Caco-2 (cell line): ENCODE measurements around the gene TIMM9. TPM values are rescaled to one million over a fixed set of nuclear protein-coding genes. Genes with fewer than 3 reads are reported as not detected.

ENCODE experiments used
- BruUV-seq: library from RNA; stranded (reverse); fragments of 400-500 nt; replicated peaks from 2 replicates; lab custom pipeline; 2021; lab: Mats Ljungman, UMichigan
- CTCF ChIA-PET: fragments of 300-600 bp; sonication (Branson Sonifier 250); formaldehyde crosslinking; loops from one replicate; lab custom pipeline; 2022; ENCODE audit warnings: antibody characterized with exemption; lab: Charles Lee
- POLR2A ChIA-PET: fragments of 300-600 bp; sonication (Branson Sonifier 250); formaldehyde crosslinking; loops from one replicate; lab custom pipeline; 2022; ENCODE audit warnings: antibody characterized with exemption; lab: Charles Lee
- DNase-seq, 2 experiments: peaks; one replicate each; pipeline versions ENCODE4 v3.0.0 to v3.0.0-alpha.2; 2020 to 2022
- H3K27me3 ChIP-seq: replicated peaks from 2 replicates; pipeline ENCODE4 v1.6.0; 2011; ENCODE audit warnings: low read length; ENCODE audit not compliant: control insufficient read depth, insufficient read depth
- H3K36me3 ChIP-seq: 2 replicates; pipeline ENCODE4 v1.5.1; 2011; ENCODE audit warnings: low read length; ENCODE audit not compliant: control insufficient read depth, insufficient read depth
- H3K4me1 ChIP-seq: fragments of 250-450 bp; sonication (Bioruptor Pico); 2 replicates; pipeline ENCODE4 v1.5.1; 2020; ENCODE audit warnings: mild to moderate bottlenecking
- H3K4me3 ChIP-seq: 2 replicates; pipeline ENCODE4 v1.5.1; 2011; ENCODE audit warnings: low read depth, mild to moderate bottlenecking, control low read depth, low read length
- H3K9me3 ChIP-seq: fragments of 250-450 bp; sonication (Bioruptor Pico); 2 replicates; pipeline ENCODE4 v1.5.1; 2020; ENCODE audit warnings: mild to moderate bottlenecking, moderate library complexity
- H3K27ac Mint-ChIP-seq: one replicate; pipeline ENCODE4 v1.8.0; 2022; ENCODE audit warnings: mixed read lengths; ENCODE audit not compliant: unreplicated experiment
- H3K27me3 Mint-ChIP-seq: one replicate; pipeline ENCODE4 v1.8.0; 2022; ENCODE audit warnings: mixed read lengths; ENCODE audit not compliant: insufficient read depth, unreplicated experiment
- H3K36me3 Mint-ChIP-seq: one replicate; pipeline ENCODE4 v1.8.0; 2022; ENCODE audit warnings: mild to moderate bottlenecking, mixed read lengths; ENCODE audit not compliant: insufficient read depth, unreplicated experiment
- H3K4me1 Mint-ChIP-seq: one replicate; pipeline ENCODE4 v1.8.0; 2022; ENCODE audit warnings: low read depth, mixed read lengths; ENCODE audit not compliant: unreplicated experiment
- H3K4me3 Mint-ChIP-seq: one replicate; pipeline ENCODE4 v1.8.0; 2022; ENCODE audit warnings: mild to moderate bottlenecking, moderate library complexity, mixed read lengths; ENCODE audit not compliant: unreplicated experiment
- H3K9me3 Mint-ChIP-seq: one replicate; pipeline ENCODE4 v1.8.0; 2022; ENCODE audit warnings: mixed read lengths; ENCODE audit not compliant: unreplicated experiment
- intact Hi-C: fragments of 100-400 bp; cut with micrococcal nuclease; formaldehyde crosslinking; loops from one replicate; pipeline ENCODE4 v1.10.0; 2022; ENCODE audit not compliant: unreplicated experiment
- total RNA-seq: library from RNA; stranded (reverse); gene quantifications from 2 replicates; pipeline ENCODE4 v1.2.3, GENCODE V29; 2022
- TF ChIP-seq, protein P1 (sequence below), 2 experiments: fragments of 200-600 bp in 1 of 2; IDR thresholded peaks; 1 replicate in 1 of 2; 2 replicates in 1 of 2; pipeline versions ENCODE4 v1.5.1 to v1.8.0; 2011 to 2022; ENCODE audit warnings: antibody characterized with exemption in 1 of 2, control low read depth in 1 of 2, inconsistent platforms in 1 of 2, low read depth in 1 of 2, low read length in 1 of 2, mild to moderate bottlenecking in 1 of 2, moderate library complexity in 1 of 2; ENCODE audit not compliant: insufficient read depth in 1 of 2, severe bottlenecking in 1 of 2, unreplicated experiment in 1 of 2

TIMM9 gene
- total RNA-seq, 1 experiment from 2014 or later, result 69.2 TPM

- H3K4me1 Mint-ChIP-seq, result peaks cover 15% of the 10 kb centered on the region
- H3K9me3 ChIP-seq, result no peaks in the 10 kb centered on the region
- H3K4me1 ChIP-seq, result peaks cover 17% of the 10 kb centered on the region
- BruUV-seq, result no TSS peak
- H3K9me3 Mint-ChIP-seq, result no peaks in the 10 kb centered on the region
- H3K27me3 Mint-ChIP-seq, result no peaks in the 10 kb centered on the region
- DNase-seq, result no peak
- H3K4me3 Mint-ChIP-seq, result peak overlapping the region; percentile 84
- H3K4me3 ChIP-seq, result no peak overlapping the region
- CTCF ChIA-PET, result no interaction called here
- H3K36me3 ChIP-seq, result no peaks in the 10 kb centered on the region
- POLR2A ChIA-PET, result interaction anchor here (3.9 kb wide), 1 partner anchor 99 kb away, joined by 15 read pairs; the partner anchor contains the start of gene ARID4A
- peaks cover 8% of the 10 kb centered on the region for H3K36me3 Mint-ChIP-seq
- intact Hi-C loops, result no loop called here
- TF ChIP-seq, protein P1, sequence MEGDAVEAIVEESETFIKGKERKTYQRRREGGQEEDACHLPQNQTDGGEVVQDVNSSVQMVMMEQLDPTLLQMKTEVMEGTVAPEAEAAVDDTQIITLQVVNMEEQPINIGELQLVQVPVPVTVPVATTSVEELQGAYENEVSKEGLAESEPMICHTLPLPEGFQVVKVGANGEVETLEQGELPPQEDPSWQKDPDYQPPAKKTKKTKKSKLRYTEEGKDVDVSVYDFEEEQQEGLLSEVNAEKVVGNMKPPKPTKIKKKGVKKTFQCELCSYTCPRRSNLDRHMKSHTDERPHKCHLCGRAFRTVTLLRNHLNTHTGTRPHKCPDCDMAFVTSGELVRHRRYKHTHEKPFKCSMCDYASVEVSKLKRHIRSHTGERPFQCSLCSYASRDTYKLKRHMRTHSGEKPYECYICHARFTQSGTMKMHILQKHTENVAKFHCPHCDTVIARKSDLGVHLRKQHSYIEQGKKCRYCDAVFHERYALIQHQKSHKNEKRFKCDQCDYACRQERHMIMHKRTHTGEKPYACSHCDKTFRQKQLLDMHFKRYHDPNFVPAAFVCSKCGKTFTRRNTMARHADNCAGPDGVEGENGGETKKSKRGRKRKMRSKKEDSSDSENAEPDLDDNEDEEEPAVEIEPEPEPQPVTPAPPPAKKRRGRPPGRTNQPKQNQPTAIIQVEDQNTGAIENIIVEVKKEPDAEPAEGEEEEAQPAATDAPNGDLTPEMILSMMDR (IDR thresholded peaks at IDR 0.05; ENCODE audit: insufficient read depth in 1 of 2, low read depth in 1 of 2, low read length in 1 of 2, severe bottlenecking in 1 of 2, unreplicated experiment in 1 of 2), result no peak
- H3K27me3 ChIP-seq, result no peaks in the 10 kb centered on the region
- peak overlapping the region; percentile 96 for H3K27ac Mint-ChIP-seq
These were observed 30.2 kb downstream of the TIMM9 start for GRCh38 chr14:58397156-58397555.

DNA sequence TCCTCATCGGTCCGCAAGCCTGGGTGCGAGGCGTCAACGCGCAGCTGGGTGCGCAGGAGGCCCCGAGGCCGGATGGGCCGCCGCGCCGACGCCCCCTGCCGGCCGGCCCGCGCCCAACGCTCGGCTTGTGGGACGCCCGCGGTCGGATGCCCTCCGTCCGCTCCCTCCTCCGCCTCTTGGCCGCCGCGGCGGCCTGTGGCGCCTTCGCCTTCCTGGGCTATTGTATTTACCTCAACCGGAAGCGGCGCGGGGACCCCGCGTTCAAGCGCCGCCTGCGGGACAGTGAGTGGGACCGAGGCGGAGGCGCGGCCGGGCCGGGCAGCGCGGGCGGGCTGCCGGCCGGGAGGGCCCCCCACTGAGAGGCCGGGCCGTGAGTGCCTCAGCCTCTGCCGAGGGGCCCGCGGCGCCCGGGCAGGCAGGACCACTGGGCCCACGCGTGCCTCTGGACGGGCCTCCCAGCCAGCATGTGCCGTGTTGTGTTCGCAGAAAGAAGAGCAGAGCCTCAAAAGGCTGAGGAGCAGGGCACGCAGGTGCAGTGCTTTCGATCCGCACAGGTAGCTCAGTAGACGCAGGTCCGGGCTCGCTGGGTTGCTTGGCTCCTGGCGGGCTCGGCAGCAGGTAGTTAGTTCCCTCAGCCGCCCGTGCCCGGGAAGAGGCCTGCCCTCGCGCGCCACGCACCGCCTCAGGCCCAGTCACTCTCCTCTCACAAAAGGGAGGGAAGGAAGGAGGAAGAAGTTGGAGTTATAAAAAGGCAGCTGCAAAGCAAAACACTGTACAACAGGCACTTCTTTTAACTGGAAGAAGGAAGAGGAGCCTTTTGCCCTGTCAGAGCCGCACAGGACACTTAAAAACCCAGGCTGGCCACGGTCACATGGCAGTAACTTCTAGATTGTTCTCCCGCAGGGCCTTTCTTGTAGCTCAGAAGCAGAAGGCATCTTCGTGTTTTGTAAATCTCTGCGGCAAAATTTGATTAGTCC lies 31.2 kb downstream of the TIMM9 start, which contains the start of gene TOMM20L:
Gene TOMM20L, plus strand, starts transcription at position 119 of the 977 bp plus-strand sequence. Its CDS starts 28 bp downstream, at position 147.
- intact Hi-C loops, result loop anchor here (1.0 kb wide), 1 partner anchor 98 kb away; the partner anchor contains the start of gene ARID4A
- Histone ChIP-seq H3K36me3 (no peaks in the 10 kb centered on the region), H3K9me3 (no peaks in the 10 kb centered on the region), H3K4me3 (peak within 1 kb of the TSS; percentile 47), H3K27me3 (no peaks in the 10 kb centered on the region), H3K4me1 (peaks cover 17% of the 10 kb centered on the region)
- TF ChIP-seq, protein P1 (IDR thresholded peaks at IDR 0.05; ENCODE audit: insufficient read depth in 1 of 2, low read depth in 1 of 2, low read length in 1 of 2, severe bottlenecking in 1 of 2, unreplicated experiment in 1 of 2), result peak; percentile 32 to 84
- Mint-ChIP-seq H3K27ac (peak within 1 kb of the TSS; percentile 96), H3K4me1 (peaks cover 15% of the 10 kb centered on the region), H3K27me3 (no peaks in the 10 kb centered on the region), H3K9me3 (no peaks in the 10 kb centered on the region), H3K4me3 (peak within 1 kb of the TSS; percentile 84), H3K36me3 (peaks cover 8% of the 10 kb centered on the region)
- ChIA-PET POLR2A (interaction anchor here (0.5 to 3.9 kb wide), 5 partner anchors 18 to 198 kb away, joined by 3 to 15 read pairs (median 3); partner anchors contain the start of genes ARID4A, KIAA0586 and TIMM9), CTCF (interaction anchor here (1.0 to 2.0 kb wide), 4 partner anchors 32 to 375 kb away, joined by 3 to 12 read pairs (median 3); partner anchors contain the start of genes ARID4A and KIAA0586)
- no TSS peak for BruUV-seq
- DNase-seq, result peak; percentile 85 to 92

DNA sequence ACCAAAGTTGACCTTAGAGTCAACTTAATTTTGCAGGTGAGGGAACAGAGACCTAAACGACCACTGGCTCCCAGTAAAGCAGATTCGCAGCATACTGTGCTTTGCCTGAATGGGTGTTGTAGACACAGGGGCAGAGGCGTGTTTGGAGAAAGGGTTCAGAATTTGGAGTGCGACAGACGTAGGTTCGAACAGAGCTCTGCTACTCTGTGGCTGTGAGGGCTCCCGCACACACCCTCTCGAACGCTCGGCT lies 31.8 kb downstream of the TIMM9 start:
- Mint-ChIP-seq H3K4me3 (peak overlapping the region; percentile 84), H3K36me3 (peaks cover 8% of the 10 kb centered on the region), H3K27me3 (no peaks in the 10 kb centered on the region), H3K9me3 (no peaks in the 10 kb centered on the region), H3K27ac (peak overlapping the region; percentile 95), H3K4me1 (peaks cover 15% of the 10 kb centered on the region)
- peaks cover 17% of the 10 kb centered on the region for H3K4me1 ChIP-seq
- no peaks in the 10 kb centered on the region for H3K9me3 ChIP-seq
- intact Hi-C loops, result loop anchor here (1.0 kb wide), 1 partner anchor 97 kb away; the partner anchor contains the start of gene ARID4A
- POLR2A ChIA-PET, result interaction anchor here (1.1 to 3.9 kb wide), 3 partner anchors 18 to 97 kb away, joined by 3 to 15 read pairs (median 4); partner anchors contain the start of genes ARID4A, KIAA0586 and TIMM9
- H3K4me3 ChIP-seq, result peak overlapping the region; percentile 46
- H3K36me3 ChIP-seq, result no peaks in the 10 kb centered on the region
- no peaks in the 10 kb centered on the region for H3K27me3 ChIP-seq
- TF ChIP-seq, protein P1 (IDR thresholded peaks at IDR 0.05; ENCODE audit: insufficient read depth in 1 of 2, low read depth in 1 of 2, low read length in 1 of 2, severe bottlenecking in 1 of 2, unreplicated experiment in 1 of 2), result no peak
- DNase-seq, result no peak
- BruUV-seq, result no TSS peak
- CTCF ChIA-PET, result interaction anchor here (1.2 to 2.0 kb wide), 3 partner anchors 97 to 375 kb away, joined by 3 to 12 read pairs (median 3); partner anchors contain the start of gene ARID4A
